Gastrocnemius medialis (tissue), 4 donors: ENCODE results near the gene ADAMTSL5.

Experiments used
- POLR2A ChIP-seq, 2 donors: fragments of 450-650 bp; IDR thresholded peaks; one replicate each; pipeline ENCODE4 v1.6.1; 2017; ENCODE audit warnings: antibody characterized with exemption in 2 of 2, mild to moderate bottlenecking in 2 of 2, moderate library complexity in 2 of 2
- TF ChIP-seq, protein P1 (sequence below), 5 experiments: fragments of 450-650 bp in 3 of 5; fragments of 200-600 bp in 2 of 5; sonication (generic) in 2 of 5; IDR thresholded peaks in 4 of 5; conservative IDR thresholded peaks in 1 of 5; 1 replicate in 4 of 5; 2 replicates in 1 of 5; pipeline ENCODE4 v1.5.1; 2016 to 2019; ENCODE audit warnings: antibody characterized with exemption in 5 of 5, mild to moderate bottlenecking in 3 of 5, moderate library complexity in 3 of 5

DNA sequence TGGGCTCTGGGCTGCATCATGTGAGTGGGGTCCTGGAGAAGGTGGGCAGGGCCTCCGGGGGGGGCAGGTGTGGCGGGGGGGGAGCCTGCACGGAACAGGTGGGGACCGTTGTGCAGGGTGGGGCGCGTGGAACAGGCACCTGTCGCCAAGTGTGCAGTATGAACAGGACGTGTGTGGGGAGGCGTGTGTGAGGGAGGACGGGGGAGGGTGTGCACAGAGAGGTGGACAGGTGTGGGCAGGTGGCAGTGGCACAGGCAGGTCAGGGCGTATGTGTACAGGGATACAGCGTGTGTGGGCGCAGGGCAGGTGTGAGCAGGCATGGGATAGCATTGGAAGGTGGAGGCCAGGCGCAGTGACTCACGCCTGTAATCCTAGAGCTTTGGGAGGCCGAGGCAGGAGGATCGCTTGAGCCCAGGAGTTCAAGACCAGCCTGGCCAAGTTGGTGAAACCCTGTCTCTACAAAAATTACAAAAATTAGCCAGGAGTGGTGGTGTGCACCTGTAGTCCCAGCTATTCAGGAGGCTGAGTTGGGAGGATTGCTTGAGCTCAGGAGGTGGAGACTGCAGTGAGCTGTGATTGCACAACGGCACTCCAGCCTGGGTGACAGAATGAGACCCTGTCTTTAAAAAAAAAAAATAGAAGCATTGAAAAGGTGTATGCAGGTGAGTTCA is 14.3 kb upstream of the ADAMTSL5 start:
- TF ChIP-seq, protein P1, sequence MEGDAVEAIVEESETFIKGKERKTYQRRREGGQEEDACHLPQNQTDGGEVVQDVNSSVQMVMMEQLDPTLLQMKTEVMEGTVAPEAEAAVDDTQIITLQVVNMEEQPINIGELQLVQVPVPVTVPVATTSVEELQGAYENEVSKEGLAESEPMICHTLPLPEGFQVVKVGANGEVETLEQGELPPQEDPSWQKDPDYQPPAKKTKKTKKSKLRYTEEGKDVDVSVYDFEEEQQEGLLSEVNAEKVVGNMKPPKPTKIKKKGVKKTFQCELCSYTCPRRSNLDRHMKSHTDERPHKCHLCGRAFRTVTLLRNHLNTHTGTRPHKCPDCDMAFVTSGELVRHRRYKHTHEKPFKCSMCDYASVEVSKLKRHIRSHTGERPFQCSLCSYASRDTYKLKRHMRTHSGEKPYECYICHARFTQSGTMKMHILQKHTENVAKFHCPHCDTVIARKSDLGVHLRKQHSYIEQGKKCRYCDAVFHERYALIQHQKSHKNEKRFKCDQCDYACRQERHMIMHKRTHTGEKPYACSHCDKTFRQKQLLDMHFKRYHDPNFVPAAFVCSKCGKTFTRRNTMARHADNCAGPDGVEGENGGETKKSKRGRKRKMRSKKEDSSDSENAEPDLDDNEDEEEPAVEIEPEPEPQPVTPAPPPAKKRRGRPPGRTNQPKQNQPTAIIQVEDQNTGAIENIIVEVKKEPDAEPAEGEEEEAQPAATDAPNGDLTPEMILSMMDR (IDR thresholded peaks at IDR 0.05 in 4 of 5, conservative IDR thresholded peaks at IDR 0.05 in 1 of 5) = no peak
- TF ChIP-seq POLR2A (IDR thresholded peaks at IDR 0.05) = no peak
